Erythroblast (primary cell): Measurements from ENCODE around the gene DYNC1LI2.

Source experiments
- GATA1 ChIP-seq: IDR thresholded peaks from 2 replicates; pipeline ENCODE4 v1.6.1; 2011; ENCODE audit warnings: low read depth, mild to moderate bottlenecking, control low read depth, low read length, moderate library complexity
- POLR2A ChIP-seq: IDR thresholded peaks from 2 replicates; pipeline ENCODE4 v1.6.1; 2011; ENCODE audit warnings: mild to moderate bottlenecking, low read length

GRCh38 chr16:66790130-66790733 lies 38.8 kb upstream of the DYNC1LI2 start:
- TF ChIP-seq POLR2A (no peak), GATA1 (no peak)
